ENCODE results near the gene SLC16A7. TPM values are rescaled to one million over a fixed set of nuclear protein-coding genes. Genes with fewer than 3 reads are reported as not detected.
"Not testable (repeated sequence)": the region's sequence is repeated elsewhere in the genome, so short reads cannot be mapped to it uniquely, and the experiment has no call there.

The SLC16A7 gene
- 1 to 10 TPM; 3.6 to 6.1 (median 5.6) TPM for polyA plus RNA-seq (ENCODE audit: insufficient read length in 4 of 4)

GRCh38 chr12:59595883-59596540, at the start of gene SLC16A7:
TSS of gene SLC16A7 (plus strand) at chr12:59596029. CDS start at chr12:59704802, 108,773 bp downstream.
- DNase-seq (ENCODE audit: low read depth in 4 of 4, low spot score in 3 of 4) = peak; percentile 49 to 64 (median 57)

- DNase-seq (ENCODE audit: low read depth in 4 of 4, low spot score in 3 of 4) = no peak
Measured at GRCh38 chr12:59548930-59549329, 46.9 kb upstream of the SLC16A7 start.

GRCh38 chr12:59559696-59560095, 36.1 kb upstream of the SLC16A7 start:
- DNase-seq (ENCODE audit: low read depth in 4 of 4, low spot score in 3 of 4) = no peak

- no peak for DNase-seq (ENCODE audit: low read depth in 4 of 4, low spot score in 3 of 4)
Measured at GRCh38 chr12:59570145-59570544, 25.7 kb upstream of the SLC16A7 start.

- no peak for DNase-seq (ENCODE audit: low read depth in 4 of 4, low spot score in 3 of 4)
Measured at GRCh38 chr12:59574406-59574805, 21.4 kb upstream of the SLC16A7 start.

- DNase-seq (ENCODE audit: low read depth in 4 of 4, low spot score in 3 of 4) = no peak
Measured at GRCh38 chr12:59575826-59576225, 20.0 kb upstream of the SLC16A7 start.

- no peak for DNase-seq (ENCODE audit: low read depth in 4 of 4, low spot score in 3 of 4)
Measured at GRCh38 chr12:59578254-59578653, 17.6 kb upstream of the SLC16A7 start.

- DNase-seq (ENCODE audit: low read depth in 4 of 4, low spot score in 3 of 4) = no peak
Measured at GRCh38 chr12:59579631-59580030, 16.2 kb upstream of the SLC16A7 start.

GRCh38 chr12:59580050-59580449, 15.8 kb upstream of the SLC16A7 start:
- DNase-seq (ENCODE audit: low read depth in 4 of 4, low spot score in 3 of 4) = no peak

GRCh38 chr12:59583003-59583712, 12.7 kb upstream of the SLC16A7 start:
- DNase-seq (ENCODE audit: low read depth in 4 of 4, low spot score in 3 of 4) = no peak

- DNase-seq (ENCODE audit: low read depth in 4 of 4, low spot score in 3 of 4) = no peak
Measured at GRCh38 chr12:59587710-59588109, 8.1 kb upstream of the SLC16A7 start.

- no peak for DNase-seq (ENCODE audit: low read depth in 4 of 4, low spot score in 3 of 4)
Measured at GRCh38 chr12:59593761-59594160, 2.1 kb upstream of the SLC16A7 start.

GRCh38 chr12:59594943-59595500, 807 bp upstream of the SLC16A7 start:
- no peak for DNase-seq (ENCODE audit: low read depth in 4 of 4, low spot score in 3 of 4)

- no peak for DNase-seq (ENCODE audit: low read depth in 4 of 4, low spot score in 3 of 4)
Measured at GRCh38 chr12:59595565-59595882, 305 bp upstream of the SLC16A7 start.

GRCh38 chr12:59597385-59597781, 1.6 kb downstream of the SLC16A7 start:
- DNase-seq (ENCODE audit: low read depth in 4 of 4, low spot score in 3 of 4) = peak; percentile 3 to 12 (median 8)

- no peak for DNase-seq (ENCODE audit: low read depth in 4 of 4, low spot score in 3 of 4)
Measured at GRCh38 chr12:59600171-59600570, 4.3 kb downstream of the SLC16A7 start.

- DNase-seq (ENCODE audit: low read depth in 4 of 4, low spot score in 3 of 4) = no peak
Measured at GRCh38 chr12:59603754-59604153, 7.9 kb downstream of the SLC16A7 start.

- not testable (repeated sequence) for DNase-seq (ENCODE audit: low read depth in 4 of 4, low spot score in 3 of 4)
Measured at GRCh38 chr12:59612823-59613434, 17.1 kb downstream of the SLC16A7 start.

- no peak for DNase-seq (ENCODE audit: low read depth in 4 of 4, low spot score in 3 of 4)
Measured at GRCh38 chr12:59615392-59616165, 19.8 kb downstream of the SLC16A7 start.

GRCh38 chr12:59619461-59620240, 23.8 kb downstream of the SLC16A7 start:
- no peak for DNase-seq (ENCODE audit: low read depth in 4 of 4, low spot score in 3 of 4)

Data from right renal pelvis (tissue), 4 donors.